Erythroblast (primary cell): ENCODE data around the gene NCBP2.

Experiments used
- GATA1 ChIP-seq: IDR thresholded peaks from 2 replicates; pipeline ENCODE4 v1.6.1; 2011; ENCODE audit warnings: low read depth, mild to moderate bottlenecking, control low read depth, low read length, moderate library complexity
- POLR2A ChIP-seq: IDR thresholded peaks from 2 replicates; pipeline ENCODE4 v1.6.1; 2011; ENCODE audit warnings: mild to moderate bottlenecking, low read length

DNA sequence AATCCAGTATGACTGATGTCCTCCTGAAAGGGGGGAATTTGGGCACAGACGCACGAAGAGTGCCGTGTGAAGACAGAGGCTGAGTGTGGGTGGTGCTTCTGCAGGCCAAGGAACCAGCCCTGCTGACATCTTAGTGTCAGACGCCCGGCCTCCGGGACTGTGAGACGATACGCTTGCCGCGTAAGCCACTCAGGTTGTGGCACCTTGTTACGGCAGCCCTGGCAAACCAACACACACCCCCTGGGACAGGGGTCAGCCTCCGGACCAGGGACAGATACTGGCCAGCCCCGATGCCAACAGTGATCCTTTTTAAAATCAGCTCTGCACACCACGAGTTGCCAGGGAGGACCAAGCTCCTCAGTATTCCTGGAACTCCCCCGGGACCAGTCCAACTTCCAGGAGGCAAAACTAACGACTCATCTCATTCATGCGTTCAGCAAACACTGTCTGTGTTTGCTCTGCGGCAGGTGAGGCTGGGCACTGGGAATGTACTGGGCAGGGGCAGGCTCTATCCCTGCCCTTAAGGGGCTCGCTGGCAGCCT is 47.5 kb upstream of the NCBP2 start:
- TF ChIP-seq POLR2A = no peak
- no peak for TF ChIP-seq GATA1
